Kidney epithelial cell (primary cell): Measurements from ENCODE around the gene KRTAP12-4. TPM values are rescaled to one million over a fixed set of nuclear protein-coding genes. Genes with fewer than 3 reads are reported as not detected.

Experiments
- DNase-seq: peaks from one replicate; pipeline ENCODE4 v3.0.0-alpha.2; 2010; ENCODE audit warnings: low read depth
- H3K27me3 ChIP-seq: 2 replicates; pipeline ENCODE4 v1.6.0; 2011; ENCODE audit warnings: low read length; ENCODE audit not compliant: control insufficient read depth, insufficient read depth
- H3K36me3 ChIP-seq: 2 replicates; pipeline ENCODE4 v1.5.1; 2011; ENCODE audit warnings: low read length; ENCODE audit not compliant: control insufficient read depth, insufficient read depth
- H3K4me3 ChIP-seq: 2 replicates; pipeline ENCODE4 v1.5.1; 2011; ENCODE audit warnings: low read depth, mild to moderate bottlenecking, control low read depth, low read length
- CTCF ChIP-seq: IDR thresholded peaks from 2 replicates; pipeline ENCODE4 v1.5.1; 2011; ENCODE audit warnings: mild to moderate bottlenecking, moderate library complexity, low read length, control low read depth, inconsistent platforms; ENCODE audit not compliant: insufficient read depth, poor library complexity, severe bottlenecking
- total RNA-seq: library from RNA; depleted of rRNA; stranded (reverse); fragments of >200 nt; gene quantifications from 2 replicates; pipeline ENCODE4 v1.2.3, GENCODE V29; 2015

The KRTAP12-4 gene, protein sequence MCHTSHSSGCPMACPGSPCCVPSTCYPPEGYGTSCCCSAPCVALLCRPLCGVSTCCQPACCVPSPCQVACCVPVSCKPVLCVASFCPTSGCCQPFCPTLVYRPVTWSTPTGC
- not detected in 2 replicates for total RNA-seq

DNA sequence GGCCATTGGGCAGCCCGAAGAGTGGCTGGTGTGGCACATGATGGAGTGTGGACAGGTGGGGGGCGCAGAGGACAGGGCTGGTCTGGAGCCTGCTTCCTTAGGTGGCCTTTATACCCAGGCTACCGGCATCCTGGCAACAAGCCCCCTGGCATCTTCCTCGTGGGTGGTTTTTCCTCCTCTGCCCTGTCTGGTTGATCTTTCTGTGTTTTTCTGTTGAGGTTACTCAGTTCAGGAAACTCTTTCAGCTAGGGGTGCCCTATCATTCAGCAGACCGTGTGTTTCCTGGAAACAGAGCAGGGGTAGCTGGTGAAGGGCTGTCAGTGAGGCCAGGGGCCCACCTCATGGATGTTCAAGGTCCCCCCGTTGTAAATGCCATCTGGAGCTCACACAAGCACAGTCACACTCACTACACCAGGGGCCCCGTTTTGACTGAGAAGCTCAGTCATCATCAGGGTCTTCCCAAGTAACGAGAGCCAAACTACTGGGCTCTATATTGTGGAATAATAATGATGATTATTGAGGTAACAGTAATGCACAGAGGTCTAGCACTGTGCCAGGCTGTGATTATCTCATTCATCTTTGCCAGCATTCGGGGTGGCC is at the start of gene KRTAP12-4:
Gene KRTAP12-4, minus strand, starts transcription at position 84 of the 600 bp plus-strand sequence. Its CDS starts 45 bp downstream, at position 39.
- no peak for DNase-seq
- H3K27me3 ChIP-seq, result no peaks in the 10 kb centered on the region
- no peak within 1 kb of the TSS for H3K4me3 ChIP-seq
- no peaks in the 10 kb centered on the region for H3K36me3 ChIP-seq
- no peak for TF ChIP-seq CTCF

DNA sequence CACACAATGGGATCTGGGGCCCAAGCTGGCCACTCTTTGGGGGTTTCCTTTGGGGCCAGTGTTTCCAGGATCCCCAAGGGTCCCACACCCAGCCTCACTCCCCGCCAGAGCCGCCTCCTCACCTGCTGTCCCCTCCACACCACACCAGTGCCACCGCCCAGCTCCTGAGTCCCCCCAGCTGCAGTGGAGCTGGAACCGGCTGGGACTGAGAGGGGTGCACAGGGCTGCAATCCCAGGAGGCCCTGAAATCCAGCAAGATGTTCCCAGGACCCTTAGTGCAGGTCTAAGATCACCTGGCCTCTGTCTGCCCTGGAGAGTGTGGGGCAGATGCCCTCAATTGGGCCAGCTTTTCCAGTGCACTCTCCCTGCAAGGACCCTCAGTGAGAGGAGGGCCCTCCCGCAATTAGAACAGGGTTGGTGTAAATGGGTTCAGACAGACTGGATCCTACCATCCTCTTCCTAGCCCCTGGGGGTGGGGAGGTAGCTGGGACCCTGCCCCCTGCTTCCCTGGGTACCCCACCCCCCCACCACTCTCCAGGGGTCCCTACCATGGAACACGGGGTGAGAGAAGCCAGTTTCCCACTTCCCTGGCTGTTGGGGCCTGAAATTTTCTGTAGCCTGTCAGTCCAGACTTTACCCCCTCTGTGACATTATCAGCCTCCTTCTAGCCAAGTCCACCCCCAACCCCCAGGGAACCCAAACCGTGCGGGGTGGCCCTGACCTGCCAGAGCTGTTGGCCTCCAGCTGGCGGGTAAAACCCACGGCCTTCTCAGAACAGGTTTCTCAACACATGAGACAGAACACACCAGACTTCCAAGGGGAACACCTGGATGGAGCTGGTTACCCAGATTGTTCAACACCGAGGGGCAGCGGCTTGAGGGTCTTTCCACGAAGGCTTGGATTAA is 49.5 kb upstream of the KRTAP12-4 start:
- H3K36me3 ChIP-seq, result no peaks in the 10 kb centered on the region
- H3K4me3 ChIP-seq, result no peak overlapping the region
- TF ChIP-seq CTCF, result no peak
- DNase-seq, result no peak
- H3K27me3 ChIP-seq, result peaks cover 79% of the 10 kb centered on the region

DNA sequence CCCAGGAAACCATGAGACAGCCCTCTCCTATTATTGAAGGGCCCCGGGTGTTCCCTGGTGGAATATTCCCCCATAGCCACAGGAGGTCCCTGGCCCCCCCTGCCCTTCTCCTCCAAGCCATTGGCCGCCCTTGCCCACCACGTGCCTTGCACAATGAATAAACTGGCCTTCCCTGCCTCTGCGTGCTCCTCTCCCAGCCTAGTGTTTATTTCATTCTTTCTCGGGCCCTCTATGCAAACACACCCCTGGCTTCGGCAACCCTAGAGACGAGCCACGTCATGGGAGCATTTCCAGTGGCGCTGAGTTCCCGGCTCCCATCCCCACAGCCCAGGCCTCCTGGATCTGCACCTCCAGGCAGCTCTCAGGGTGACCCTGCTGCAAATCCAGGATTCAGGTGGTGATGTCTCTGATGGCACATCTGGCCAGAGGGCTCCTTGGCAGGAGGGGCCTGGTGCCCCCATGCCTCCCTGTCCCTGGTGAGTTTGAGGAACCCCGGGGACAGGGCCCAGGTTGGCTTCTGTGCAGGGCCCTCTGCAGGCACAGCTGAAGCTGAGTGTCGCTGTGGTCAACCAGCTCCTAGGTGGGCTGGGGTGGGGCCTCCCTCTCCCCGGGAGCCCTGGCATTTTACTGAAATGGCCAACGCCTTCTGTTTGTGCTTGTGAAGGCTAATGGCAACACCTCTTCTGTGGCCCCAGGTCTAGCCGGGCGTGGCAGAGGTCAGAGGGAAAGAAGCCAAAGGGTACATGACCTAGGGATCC is 48.7 kb upstream of the KRTAP12-4 start:
- Histone ChIP-seq H3K4me3 (no peak overlapping the region), H3K36me3 (no peaks in the 10 kb centered on the region), H3K27me3 (peaks cover 74% of the 10 kb centered on the region)
- no peak for DNase-seq
- no peak for TF ChIP-seq CTCF

DNA sequence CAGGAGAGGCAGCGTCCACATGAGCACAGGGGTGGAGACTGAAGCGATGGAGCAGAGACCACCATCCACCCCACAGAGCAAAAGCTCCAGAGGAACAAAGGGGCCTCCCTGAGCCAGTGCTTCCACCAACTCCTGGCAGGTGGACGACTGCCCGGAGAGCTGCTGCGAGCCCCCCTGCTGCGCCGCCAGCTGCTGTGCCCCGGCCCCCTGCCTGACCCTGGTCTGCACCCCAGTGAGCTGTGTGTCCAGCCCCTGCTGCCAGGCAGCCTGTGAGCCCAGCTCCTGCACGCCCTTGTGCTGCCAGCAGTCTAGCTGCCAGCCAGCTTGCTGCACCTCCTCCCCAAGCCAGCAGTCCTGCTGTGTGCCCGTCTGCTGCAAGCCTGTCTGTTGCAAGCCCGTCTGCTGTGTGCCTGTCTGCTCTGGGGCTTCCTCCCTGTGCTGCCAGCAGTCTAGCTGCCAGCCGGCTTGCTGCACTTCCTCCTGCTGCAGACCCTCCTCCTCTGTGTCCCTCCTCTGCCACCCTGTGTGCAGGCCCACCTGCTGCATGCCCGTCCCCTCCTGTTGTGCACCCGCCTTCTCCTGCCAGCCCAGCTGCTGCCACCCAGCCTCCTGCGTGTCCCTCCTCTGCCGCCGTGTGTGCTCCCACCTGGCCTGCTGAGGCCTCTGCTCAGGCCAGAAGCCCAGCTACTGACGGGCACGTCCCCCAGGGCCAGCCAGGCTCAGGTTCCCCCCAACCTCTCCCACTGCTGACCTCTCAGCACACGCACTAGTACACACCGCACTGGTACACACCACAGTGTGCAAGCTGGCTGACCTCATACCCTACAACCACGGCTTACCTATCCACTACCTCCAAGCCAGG is 47.9 kb upstream of the KRTAP12-4 start:
- DNase-seq, result no peak
- no peaks in the 10 kb centered on the region for H3K36me3 ChIP-seq
- H3K27me3 ChIP-seq, result peaks cover 74% of the 10 kb centered on the region
- H3K4me3 ChIP-seq, result no peak overlapping the region
- TF ChIP-seq CTCF, result no peak

GRCh38 chr21:44701541-44701940 is 47.1 kb upstream of the KRTAP12-4 start:
- H3K27me3 ChIP-seq, result peaks cover 69% of the 10 kb centered on the region
- no peaks in the 10 kb centered on the region for H3K36me3 ChIP-seq
- DNase-seq, result no peak
- H3K4me3 ChIP-seq, result no peak overlapping the region
- no peak for TF ChIP-seq CTCF
